Activated CD8-positive, alpha-beta memory T cell treated with anti-CD3 and anti-CD28 coated beads for 36 hours (primary cell): ENCODE results near the gene TAT. TPM values are rescaled to one million over a fixed set of nuclear protein-coding genes. Genes with fewer than 3 reads are reported as not detected.
"Not testable (repeated sequence)": the region's sequence is repeated elsewhere in the genome, so short reads cannot be mapped to it uniquely, and the experiment has no call there.

ENCODE experiments used
- CTCF ChIA-PET: fragments of 350-600 bp; sonication (Branson Sonifier 250); formaldehyde crosslinking; loops from one replicate; lab custom pipeline; 2021; ENCODE audit warnings: antibody characterized with exemption; lab: Charles Lee
- POLR2A ChIA-PET: fragments of 350-600 bp; sonication (Branson Sonifier 250); formaldehyde crosslinking; loops from one replicate; lab custom pipeline; 2021; ENCODE audit warnings: antibody characterized with exemption; lab: Charles Lee
- total RNA-seq, 2 experiments: library from RNA; stranded (reverse); gene quantifications; one replicate each; pipeline ENCODE4 v1.2.3, GENCODE V29; 2021

The TAT gene
- total RNA-seq, 2 experiments from 2014 or later, result not detected

GRCh38 chr16:71590584-71590983 lies 13.7 kb upstream of the TAT start:
- CTCF ChIA-PET, result no interaction called here
- POLR2A ChIA-PET, result no interaction called here

- CTCF ChIA-PET, POLR2A ChIA-PET: not testable (repeated sequence)
Measured at GRCh38 chr16:71590071-71590470, 13.2 kb upstream of the TAT start.

DNA sequence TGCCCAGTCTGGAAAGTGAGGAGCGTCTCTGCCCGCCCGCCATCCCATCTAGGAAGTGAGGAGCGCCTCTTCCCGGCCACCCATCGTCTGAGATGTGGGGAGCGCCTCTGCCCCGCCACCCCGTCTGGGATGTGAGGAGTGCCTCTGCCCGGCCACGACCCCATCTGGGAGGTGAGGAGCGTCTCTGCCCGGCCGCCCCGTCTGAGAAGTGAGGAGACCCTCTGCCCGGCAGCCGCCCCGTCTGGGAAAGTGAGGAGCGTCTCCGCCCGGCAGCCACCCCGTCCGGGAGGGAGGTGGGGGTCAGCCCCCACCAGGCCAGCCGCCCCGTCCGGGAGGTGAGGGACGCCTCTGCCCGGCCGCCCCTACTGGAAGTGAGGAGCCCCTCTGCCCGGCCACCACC lies 12.4 kb upstream of the TAT start:
- POLR2A ChIA-PET, CTCF ChIA-PET: not testable (repeated sequence)

GRCh38 chr16:71585318-71585703 lies 8.4 kb upstream of the TAT start:
- ChIA-PET CTCF (no interaction called here), POLR2A (no interaction called here)

GRCh38 chr16:71584543-71585317 lies 7.8 kb upstream of the TAT start:
- POLR2A ChIA-PET, result no interaction called here
- CTCF ChIA-PET, result no interaction called here

DNA sequence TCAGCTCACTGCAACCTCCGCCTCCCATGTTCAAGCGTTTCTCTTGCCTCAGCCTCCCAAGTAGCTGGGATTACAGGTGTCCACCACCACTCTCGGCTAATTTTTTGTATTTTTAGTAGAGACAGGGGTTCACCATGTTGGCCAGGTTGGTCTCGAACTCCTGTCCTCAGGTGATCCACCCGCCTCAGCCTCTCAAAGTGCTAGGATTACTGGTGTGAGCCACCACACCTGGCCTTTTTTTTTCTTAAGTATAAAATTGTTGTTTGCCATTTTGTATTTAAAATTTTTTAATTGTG lies 5.6 kb upstream of the TAT start:
- CTCF ChIA-PET, POLR2A ChIA-PET: not testable (repeated sequence)

- ChIA-PET POLR2A (no interaction called here), CTCF (no interaction called here)
Measured at GRCh38 chr16:71574702-71575101, 2.2 kb downstream of the TAT start.

- CTCF ChIA-PET, result no interaction called here
Measured at GRCh38 chr16:71573387-71574094, 3.4 kb downstream of the TAT start.

GRCh38 chr16:71572497-71573116 lies 4.3 kb downstream of the TAT start:
- ChIA-PET POLR2A (no interaction called here), CTCF (no interaction called here)

More at GRCh38 chr16:71573387-71574094, 3.4 kb downstream of the TAT start:
- POLR2A ChIA-PET, result no interaction called here

DNA sequence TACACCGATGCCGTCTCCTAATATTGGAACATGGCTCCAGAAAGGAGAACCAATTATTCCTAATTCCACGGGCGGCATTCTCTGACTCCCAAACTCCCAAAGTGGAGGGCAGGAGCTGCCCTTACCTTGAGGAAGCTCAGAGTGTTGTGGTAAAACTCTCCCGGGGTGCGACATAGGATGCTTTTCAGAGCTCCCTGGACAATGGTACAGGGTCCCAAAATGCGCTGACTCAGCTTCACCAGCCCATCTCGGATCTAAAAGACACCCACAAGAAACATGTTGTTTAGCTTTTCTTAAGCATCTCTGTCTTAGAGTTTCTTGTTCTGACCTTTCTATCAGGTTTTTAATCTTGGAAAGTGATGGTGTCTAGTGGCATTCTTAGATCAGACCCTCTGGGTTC lies 6.7 kb downstream of the TAT start:
- ChIA-PET CTCF (no interaction called here), POLR2A (no interaction called here)

DNA sequence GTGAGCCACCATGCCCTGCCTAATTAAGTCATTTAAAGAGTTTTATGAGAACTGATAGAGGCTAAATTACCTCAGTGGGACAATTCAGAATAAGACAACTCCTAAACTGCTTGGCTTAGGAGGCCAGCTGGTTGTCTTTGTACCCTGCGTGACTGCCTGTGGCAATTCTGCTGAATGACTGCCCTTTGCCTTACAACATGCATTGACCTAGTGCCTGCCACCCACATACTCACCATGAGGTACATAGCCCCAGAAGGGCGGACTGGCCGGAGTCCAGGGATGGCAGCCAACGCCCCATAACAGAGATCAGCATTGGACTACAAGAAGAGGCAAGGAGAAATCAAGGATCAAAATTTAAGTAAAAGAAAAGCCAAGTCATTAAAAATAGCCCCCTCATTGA lies 7.3 kb downstream of the TAT start:
- CTCF ChIA-PET, result no interaction called here
- POLR2A ChIA-PET, result no interaction called here

DNA sequence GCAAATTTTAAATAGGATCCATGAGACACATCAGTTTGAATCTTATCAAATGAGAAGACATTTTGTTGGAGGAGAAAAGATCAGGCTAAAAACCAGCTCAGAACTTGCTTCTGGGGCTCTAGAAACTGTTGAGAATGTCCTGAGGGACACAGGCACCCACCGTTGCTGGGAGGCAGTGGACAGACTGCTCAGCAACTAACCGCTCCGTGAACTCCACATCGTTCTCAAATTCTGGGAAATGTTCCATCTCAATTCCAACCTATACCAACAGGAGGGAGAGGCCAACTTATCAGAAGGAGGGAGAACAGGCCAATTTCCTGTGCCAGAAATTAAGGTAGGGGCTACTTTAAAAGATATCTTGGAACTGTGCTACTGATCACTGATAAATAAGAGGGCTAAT lies 8.3 kb downstream of the TAT start:
- CTCF ChIA-PET, result interaction anchor here (2.1 kb wide), 1 partner anchor 42 kb away, joined by 7 read pairs; no protein-coding TSS in a partner anchor
- POLR2A ChIA-PET, result no interaction called here

DNA sequence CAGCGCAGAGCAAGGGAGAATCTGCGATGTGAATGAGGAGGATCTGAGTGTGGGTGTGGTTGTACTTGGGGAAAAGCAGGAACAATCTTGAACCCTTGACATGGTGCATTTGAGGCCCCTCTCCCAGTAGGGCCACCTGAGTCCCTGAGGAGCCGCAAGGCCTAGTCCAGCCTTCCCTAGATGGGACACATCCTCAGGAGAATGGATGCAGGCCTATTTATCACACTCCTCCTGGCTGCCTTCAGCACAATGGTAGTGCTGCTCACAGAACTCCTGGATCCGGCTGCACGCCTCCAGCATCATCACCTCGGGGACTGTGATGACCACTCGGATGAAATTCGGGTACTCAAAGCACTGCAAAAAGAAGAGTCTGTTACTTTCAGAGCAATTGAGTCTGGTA lies 9.0 kb downstream of the TAT start:
- ChIA-PET CTCF (interaction anchor here (2.1 kb wide), 1 partner anchor 43 kb away, joined by 7 read pairs; no protein-coding TSS in a partner anchor), POLR2A (no interaction called here)

DNA sequence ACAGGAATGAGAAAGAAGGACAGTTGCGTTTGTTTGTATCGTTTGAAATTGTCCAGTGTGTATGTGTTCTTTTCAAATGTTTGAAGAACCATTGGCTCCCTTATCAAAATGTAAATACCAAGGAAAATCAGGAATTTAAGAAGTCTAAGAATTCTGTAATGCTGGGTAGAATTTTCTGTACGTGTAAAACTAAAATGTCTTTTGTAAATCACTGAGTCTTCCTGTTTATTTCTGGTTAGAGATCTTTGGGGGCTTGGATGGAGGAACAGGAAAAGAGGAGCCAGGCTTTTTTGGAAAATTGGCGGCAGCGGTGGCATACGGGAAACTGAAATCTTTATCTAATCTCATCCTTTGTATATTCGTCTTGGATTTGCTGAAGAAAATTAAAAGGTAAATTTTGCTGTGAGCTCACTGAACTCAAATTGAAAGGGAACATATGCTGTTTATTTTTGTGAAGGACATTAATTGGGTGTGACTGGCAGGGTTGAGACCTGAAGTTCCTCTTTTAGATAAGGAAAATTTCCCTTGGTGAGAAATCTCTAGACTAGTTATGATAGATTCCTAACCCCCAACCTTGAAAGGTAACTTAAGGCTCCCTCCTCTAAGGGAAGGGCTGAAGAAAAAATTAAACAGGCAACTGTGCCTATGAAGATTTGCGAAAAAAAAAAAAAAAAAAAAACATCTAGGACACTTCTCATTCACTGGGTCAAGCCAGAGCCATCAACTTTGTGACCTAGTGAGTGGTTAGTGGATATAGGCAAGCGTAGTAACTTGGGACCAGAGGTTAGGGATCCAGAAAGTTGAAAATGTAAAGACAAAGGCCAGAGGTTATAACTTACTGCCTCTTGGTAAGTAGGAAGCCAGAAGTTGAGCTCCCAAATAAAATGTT lies 10.8 kb downstream of the TAT start:
- POLR2A ChIA-PET, result interaction anchor here (1.0 to 1.4 kb wide), 2 partner anchors 44 to 317 kb away, joined by 4 to 9 read pairs; no protein-coding TSS in a partner anchor

GRCh38 chr16:71564335-71564967 lies 12.4 kb downstream of the TAT start:
- CTCF ChIA-PET, result interaction anchor here (1.1 to 1.9 kb wide), 4 partner anchors 14 to 529 kb away, joined by 3 to 30 read pairs (median 4); partner anchors contain the start of genes DHX38, MARVELD3 and TXNL4B

More for the DNA sequence above, 10.8 kb downstream of the TAT start:
- CTCF ChIA-PET, result interaction anchor here (0.7 to 1.9 kb wide), 6 partner anchors 23 to 527 kb away, joined by 3 to 30 read pairs (median 4); partner anchors contain the start of genes DHX38 and TXNL4B

GRCh38 chr16:71562552-71562951 lies 14.3 kb downstream of the TAT start:
- POLR2A ChIA-PET, result no interaction called here
- CTCF ChIA-PET, result interaction anchor here (0.8 kb wide), 1 partner anchor 24 kb away, joined by 3 read pairs; no protein-coding TSS in a partner anchor

More at GRCh38 chr16:71564335-71564967, 12.4 kb downstream of the TAT start:
- POLR2A ChIA-PET, result interaction anchor here (0.6 to 1.4 kb wide), 5 partner anchors 46 to 868 kb away, joined by 3 to 9 read pairs (median 3); partner anchors contain the start of genes DHX38, TXNL4B and ZNF23

DNA sequence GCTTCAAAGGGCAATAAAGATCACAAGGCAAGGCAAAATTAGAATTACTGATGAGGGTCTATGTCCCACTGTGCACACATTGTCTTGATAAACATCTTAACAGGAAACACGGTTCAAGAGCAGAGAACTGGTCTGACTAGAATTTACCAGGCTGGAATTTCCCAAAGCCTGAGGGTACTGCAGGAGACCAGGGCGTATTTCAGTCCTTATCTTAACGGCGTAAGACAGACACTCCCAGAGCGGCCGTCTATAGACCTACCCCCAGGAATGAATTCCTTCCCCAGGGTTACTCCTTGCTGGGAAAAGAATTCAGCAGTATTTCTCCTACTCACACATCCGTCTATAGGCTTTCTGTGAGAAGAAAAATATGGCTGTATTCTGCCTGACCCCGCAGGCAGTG lies 15.0 kb downstream of the TAT start:
- CTCF ChIA-PET, POLR2A ChIA-PET: not testable (repeated sequence)

DNA sequence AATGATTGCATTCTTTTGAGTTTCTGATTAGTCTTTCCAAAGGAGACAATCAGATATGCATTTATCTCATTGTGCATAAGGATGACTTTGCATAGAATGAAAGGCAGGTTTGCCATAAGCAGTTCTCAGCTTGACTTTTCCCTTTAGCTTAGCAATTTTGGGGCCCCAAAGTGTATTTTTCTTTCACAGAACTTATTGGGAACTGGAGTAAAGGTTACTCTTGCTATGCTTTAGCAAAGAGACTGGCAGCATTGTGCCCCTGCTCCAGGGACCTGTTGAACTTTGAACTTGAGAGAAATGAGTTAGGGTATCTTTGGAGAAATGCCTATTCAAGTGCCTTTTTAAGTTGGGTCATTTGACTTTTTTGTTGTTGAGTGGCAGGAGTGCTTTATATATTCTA lies 17.0 kb downstream of the TAT start:
- ChIA-PET POLR2A (no interaction called here), CTCF (no interaction called here)
